Posterior vena cava (tissue), 2 donors: Measurements from ENCODE around the gene TMEM221. TPM values are rescaled to one million over a fixed set of nuclear protein-coding genes. Genes with fewer than 3 reads are reported as not detected.
"Not testable (repeated sequence)": the region's sequence is repeated elsewhere in the genome, so short reads cannot be mapped to it uniquely, and the experiment has no call there.

Experiments used
- DNase-seq: peaks from one replicate; pipeline ENCODE4 v3.0.0-alpha.2; 2020; ENCODE audit warnings: low spot score
- intact Hi-C, 2 donors: fragments of 100-400 bp; cut with DNase I; formaldehyde crosslinking; loops; one replicate each; pipeline versions ENCODE4 v1.14.1 to v1.14.2; 2022 to 2023
- total RNA-seq, 2 donors: library from RNA; stranded (reverse); fragmentation: NEBNext Ultra II Directional; extraction: Animal tissue kit (Norgen Biotek cat#: 25700); gene quantifications; one replicate each; pipeline ENCODE4 v1.2.1, GENCODE V29; 2021
- donor health status: DM: yes; HTN: yes; CAD: no.
- donor health status: DM: yes; HTN: yes; CAD: no.

The TMEM221 gene
- total RNA-seq, 2 donors from 2014 or later = 0.14 to 0.46 TPM

DNA sequence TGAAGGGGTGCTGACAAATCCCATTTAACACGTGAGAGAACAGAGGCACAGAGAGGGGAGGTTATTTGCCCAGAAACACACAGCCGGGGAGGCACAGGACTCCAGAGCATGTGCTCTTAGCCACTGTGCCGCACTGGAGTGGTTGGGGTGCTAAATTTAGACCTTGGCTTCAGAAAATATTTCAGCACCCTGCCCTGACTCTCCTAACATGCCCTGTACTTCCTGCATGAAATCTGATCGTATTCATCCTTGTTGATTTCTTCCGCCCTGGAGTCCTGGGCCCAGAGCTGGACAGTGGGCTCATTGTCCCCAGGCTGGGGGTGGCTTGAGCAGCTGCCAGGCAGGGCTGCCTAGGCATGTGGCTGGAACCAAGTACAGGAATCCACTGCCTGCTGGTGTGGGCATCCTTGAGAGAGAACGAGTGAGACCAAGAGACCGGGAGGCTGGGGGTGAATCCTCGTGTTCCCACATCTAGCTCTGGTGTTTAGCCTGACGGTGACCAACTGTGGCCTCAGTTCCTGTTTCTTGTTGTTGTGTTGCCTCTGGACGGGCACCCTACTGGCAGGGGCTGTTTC lies 27.2 kb upstream of the TMEM221 start:
- intact Hi-C loops = no loop called here
- DNase-seq = no peak

GRCh38 chr19:17475011-17475540 lies 26.6 kb upstream of the TMEM221 start:
- DNase-seq, intact Hi-C loops: not testable (repeated sequence)

- DNase-seq = no peak
- intact Hi-C loops = no loop called here
Observed at GRCh38 chr19:17473041-17473440, 24.6 kb upstream of the TMEM221 start.

DNA sequence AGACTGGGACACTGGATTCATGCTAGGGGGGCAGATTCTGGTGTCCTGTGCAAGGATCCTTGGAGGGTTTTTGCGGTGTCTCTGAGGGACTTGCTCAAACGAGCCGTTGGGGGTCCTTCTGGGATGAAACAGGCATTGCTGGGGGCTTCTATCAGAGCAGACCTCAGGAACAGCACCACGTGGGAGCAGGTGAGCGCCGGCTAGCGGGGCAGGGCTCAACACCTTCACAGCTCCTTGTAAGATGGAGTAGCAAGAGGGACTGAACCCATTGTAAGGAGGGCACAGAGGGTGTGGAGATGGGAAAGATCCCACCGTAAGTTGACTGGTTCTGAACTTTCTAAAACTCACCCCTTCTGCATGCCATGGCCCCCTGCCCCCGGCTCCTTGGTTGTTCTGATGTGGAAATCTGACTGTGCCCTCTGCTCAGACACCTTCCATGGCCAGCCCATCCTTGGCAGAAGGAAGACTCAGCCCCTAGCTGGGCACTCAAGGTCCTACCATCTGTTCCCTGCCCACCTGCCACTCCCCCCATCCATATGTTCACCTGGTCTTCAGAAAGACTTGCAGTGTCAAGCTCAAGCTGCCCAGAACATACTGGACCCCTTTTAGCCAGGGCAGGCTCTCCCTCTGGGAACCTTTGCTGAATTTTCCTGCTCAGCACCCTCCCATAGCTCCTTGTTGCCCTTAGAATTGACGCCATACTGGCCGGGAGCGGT lies 23.1 kb upstream of the TMEM221 start:
- DNase-seq = no peak
- intact Hi-C loops = no loop called here

- DNase-seq = peak; percentile 99
- intact Hi-C loops = no loop called here
Observed at GRCh38 chr19:17470068-17470841, 21.8 kb upstream of the TMEM221 start, which contains the start of gene SLC27A1. Gene SLC27A1, plus strand, starts transcription at chr19:17470524. Its CDS starts 17 bp downstream, at chr19:17470541.

DNA sequence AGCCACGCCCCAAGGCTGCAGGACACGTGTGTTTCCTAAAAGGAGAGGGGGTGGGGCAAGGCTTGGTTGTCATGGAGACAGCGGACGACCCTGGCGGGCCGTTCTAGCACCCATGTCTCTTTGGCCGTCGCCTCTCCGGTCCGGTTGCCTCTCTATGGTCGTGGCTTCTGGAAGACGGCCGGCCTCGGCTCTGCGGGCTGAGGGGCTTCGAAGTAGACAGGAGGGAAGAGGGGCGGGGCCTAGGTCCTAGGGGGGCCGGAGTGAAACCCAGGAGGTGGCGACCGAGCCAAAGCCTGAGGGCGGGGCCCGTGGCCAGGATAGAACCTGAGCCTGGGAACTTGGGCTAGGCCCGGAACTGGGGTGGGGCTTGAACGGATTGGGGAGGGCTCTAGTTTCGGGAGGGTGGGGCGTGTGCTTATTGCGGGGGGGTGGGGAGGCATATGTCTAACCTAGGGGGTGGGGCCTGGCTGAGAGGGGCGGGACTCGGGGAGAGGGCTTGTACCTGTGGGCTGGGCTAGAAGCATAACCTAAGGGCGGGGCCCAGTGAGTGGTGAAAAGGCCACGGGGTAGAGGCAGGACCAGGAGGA lies 21.1 kb upstream of the TMEM221 start:
- DNase-seq = peak; percentile 97
- intact Hi-C loops = loop anchor here (5.0 to 10.0 kb wide), 2 partner anchors 72 to 945 kb away; partner anchors contain the start of gene SSBP4 (in 1 of the 2)

DNA sequence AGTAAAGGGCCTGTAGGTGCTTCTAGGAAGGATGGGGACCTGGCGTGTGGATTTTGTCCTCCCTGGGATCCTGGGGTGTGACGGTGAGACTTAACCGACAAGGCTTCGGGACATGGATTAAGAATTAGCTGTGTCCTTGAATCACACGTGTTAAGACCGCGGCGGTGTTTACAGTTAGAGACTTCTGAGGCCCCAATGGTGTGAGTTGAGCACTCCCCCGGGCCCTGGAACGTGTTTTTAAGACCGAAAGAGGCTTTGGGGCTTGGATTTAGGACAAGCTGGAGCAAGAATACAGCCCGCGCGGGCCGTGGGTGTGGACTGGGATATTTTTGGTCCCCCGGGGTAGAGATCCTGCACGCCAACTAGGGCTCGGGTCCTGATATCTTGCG lies 20.6 kb upstream of the TMEM221 start:
- intact Hi-C loops = loop anchor here (5.0 to 10.0 kb wide), 2 partner anchors 72 to 946 kb away; partner anchors contain the start of gene SSBP4 (in 1 of the 2)
- no peak for DNase-seq

DNA sequence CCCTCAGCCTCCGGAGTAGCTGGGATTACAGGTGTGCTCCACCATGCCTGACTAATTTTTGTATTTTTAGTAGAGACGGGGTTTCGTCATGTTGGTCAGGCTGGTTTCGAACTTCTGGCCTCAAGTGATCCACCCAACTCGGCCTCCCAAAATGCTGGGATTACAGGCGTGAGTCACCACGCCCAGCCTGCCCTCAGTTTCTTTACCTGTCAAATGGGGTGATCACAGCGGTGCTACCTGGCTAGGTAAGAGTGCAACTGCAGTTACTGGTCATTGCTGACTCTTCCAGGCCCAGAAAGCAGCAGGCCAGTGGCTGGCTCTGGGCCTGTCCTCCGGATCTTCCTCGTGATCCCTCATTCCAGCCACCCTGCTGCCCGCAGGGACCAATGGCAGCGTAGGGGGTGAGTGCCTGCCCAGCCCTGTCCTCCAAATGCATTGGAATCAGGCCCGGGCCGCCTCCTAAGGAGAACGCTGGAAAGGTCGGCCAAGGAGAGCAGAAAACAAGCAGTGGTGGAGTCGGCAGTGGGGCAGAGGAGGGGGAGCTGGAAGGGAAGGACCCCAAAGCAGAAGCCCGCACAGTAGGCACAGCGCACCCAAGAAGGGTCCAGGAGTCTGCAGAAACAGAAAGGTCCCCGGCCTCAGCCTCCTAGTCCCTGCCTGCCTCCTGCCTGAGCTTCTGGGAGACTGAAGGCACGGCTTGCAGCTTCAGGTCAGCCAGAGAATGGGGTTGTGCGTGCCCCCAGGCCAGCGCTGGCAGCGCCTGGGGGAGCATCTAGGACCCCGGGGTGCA lies 20.0 kb upstream of the TMEM221 start:
- intact Hi-C loops = loop anchor here (5.0 to 10.0 kb wide), 2 partner anchors 71 to 946 kb away; partner anchors contain the start of gene SSBP4 (in 1 of the 2)
- peak; percentile 89 for DNase-seq

DNA sequence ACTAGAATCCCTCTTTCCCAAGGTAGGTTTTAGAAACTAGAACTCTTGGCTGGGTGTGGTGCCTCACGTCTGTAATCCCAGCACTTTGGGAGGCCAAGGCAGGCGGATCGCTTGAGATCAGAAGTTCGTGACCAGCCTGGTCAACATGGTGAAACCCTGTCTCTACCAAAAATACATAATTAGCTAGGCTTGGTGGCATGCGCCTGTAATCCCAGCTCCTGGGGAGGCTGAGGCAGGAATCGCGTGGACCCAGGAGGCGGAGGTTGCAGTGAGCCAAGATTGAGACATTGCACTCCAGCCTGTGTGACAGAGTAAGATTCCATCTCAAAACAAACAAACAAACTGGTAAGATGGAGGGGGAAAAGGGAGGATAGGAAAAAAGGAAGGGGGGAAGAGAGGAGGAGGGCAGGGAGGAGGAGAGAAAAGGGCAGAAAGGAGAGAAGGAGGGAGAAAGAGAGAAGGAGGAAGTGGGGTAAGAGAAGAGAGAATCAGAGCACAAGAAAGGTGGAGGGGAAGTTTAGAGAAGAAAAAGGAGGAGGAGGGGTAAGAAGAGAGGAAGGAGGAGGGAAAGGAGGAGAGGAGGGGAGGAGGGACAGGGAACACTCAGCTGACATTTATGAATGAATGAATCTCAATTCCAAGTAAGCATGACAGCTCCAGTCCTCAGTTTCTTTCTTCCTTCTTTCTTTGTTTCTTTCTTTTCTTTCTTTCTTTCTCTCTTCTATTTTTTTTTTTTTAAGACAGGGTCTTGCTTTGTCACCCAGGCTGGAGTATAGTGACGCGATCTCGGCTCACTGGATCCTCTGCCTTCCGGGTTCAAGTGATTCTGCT lies 19.2 kb upstream of the TMEM221 start:
- intact Hi-C loops = loop anchor here (5.0 to 10.0 kb wide), 2 partner anchors 70 to 947 kb away; partner anchors contain the start of gene SSBP4 (in 1 of the 2)
- DNase-seq = no peak

GRCh38 chr19:17466487-17466850 lies 18.0 kb upstream of the TMEM221 start:
- DNase-seq = no peak
- intact Hi-C loops = loop anchor here (5.0 to 10.0 kb wide), 2 partner anchors 69 to 948 kb away; partner anchors contain the start of gene SSBP4 (in 1 of the 2)

- DNase-seq = no peak
- intact Hi-C loops = loop anchor here in 1 of 2 donors (10.0 kb wide), 1 partner anchor 954 kb away; the partner anchor contains the start of gene SSBP4
Observed at GRCh38 chr19:17460372-17461230, 12.1 kb upstream of the TMEM221 start, which contains the start of gene NXNL1. Gene NXNL1, minus strand, starts transcription at chr19:17460926. Its CDS starts 57 bp downstream, at chr19:17460869.

- no peak for DNase-seq
- intact Hi-C loops = no loop called here
Observed at GRCh38 chr19:17458970-17459369, 10.5 kb upstream of the TMEM221 start.

DNA sequence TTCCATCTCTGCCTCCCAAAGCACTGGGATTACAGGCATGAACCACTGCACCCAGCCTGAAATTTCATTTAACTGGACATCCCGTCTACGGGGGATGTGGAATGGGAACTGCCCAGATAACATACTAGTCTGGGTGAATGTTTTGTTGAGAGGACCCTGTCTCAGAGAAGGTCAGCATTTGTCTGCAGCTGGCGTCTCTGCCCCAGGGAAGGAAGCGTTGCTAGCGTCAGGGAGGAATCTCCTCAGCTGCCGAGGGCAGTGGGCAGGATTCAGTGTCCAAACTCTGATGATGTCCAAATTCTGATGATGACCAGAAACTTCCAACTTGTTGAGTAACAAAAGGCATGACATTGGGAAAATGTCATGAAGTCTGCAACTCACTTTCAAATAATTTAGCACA lies 9.1 kb upstream of the TMEM221 start:
- no peak for DNase-seq
- intact Hi-C loops = no loop called here

DNA sequence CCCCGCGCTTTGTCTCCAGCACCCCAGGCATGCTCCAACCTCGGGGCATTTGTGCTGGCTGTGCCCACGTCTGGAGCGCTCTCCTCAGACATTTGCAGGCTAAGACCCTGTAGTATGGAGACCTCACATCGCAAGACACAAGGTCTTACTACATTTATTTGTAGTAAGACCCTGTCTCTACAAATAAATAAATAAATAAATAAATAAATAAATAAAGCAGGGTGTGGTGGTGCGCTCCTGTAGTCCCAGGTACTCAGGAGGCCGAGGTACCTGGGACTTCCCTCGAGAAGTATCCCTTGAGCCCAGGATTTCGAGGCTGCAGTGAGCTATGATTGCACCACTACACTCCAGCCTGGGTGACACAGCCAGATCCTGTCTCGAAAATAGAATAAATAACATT lies 7.7 kb upstream of the TMEM221 start:
- no peak for DNase-seq
- intact Hi-C loops = no loop called here

DNA sequence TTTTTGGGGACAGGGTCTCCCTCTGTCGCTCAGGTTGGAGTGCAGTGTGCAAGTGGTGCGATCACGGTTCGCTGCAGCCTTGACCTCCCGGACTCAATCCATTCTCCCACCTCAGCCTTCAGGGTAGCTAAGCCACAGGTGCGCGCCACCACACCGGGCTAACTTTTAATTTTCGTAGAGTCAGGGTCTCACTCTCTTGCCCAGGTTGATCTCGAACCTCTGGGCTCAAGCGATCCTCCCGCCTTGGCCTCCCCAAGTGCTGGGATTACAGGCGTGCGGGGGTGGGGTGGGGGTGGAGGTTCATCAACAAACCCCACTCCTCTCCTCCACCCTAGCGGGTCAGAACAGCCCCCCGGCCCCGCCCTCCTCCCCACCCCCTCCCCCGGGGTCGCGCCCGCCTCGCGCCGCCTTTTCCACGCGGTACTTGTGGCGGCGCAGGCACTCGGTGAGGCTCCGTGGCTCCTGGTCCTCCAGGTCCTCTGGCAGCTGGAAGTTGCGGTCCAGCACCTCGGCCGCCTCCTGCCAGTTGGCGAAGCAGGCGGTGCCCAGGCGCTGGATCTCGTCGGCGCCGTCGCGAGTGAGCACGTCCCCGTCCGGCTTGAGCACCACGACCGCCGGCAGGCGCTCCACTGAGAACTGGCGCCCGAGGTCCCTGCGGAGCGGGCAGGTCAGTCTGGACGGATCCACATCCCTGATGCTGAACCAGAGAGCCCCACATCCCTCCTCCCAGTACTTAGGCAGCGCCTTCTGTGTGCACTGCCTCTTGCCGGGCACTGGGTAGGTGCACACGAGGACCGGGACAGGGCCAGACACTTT lies 7.0 kb upstream of the TMEM221 start:
- DNase-seq = no peak
- intact Hi-C loops = no loop called here

DNA sequence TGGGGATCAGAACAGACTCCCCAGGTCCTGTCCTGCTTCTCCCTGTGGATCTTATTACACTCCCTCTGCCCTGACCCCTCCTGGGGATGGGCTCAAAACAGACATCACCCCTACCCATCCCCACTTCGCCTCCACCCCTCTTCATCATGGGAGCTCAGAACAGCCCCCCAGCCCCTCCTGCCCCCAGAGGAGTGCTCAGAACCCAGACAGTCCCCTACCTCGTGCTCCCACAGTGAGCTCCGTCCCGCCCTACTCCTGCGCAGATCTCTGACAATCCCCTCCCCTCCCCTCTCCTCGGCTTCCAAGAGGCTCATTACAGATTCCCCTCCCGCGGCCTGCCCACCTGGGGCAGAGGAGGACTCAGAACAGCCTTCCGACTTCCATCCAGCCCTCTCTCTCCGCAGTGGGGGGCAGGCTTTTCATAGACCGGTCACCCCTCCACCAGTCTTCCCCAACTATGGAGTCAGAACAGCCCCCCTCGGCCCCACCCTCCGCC lies 6.2 kb upstream of the TMEM221 start:
- no peak for DNase-seq
- intact Hi-C loops = no loop called here
